Endodermal cell (in vitro differentiated cells): Measurements from ENCODE around the gene CIT. TPM values are rescaled to one million over a fixed set of nuclear protein-coding genes. Genes with fewer than 3 reads are reported as not detected.

Experiments used
- DNase-seq: peaks from one replicate; pipeline ENCODE4 v3.0.0-alpha.2; 2017
- H3K27ac ChIP-seq: 2 replicates; pipeline ENCODE4 v1.5.1; 2013; ENCODE audit warnings: mild to moderate bottlenecking, low read depth, low read length, moderate library complexity
- H3K27me3 ChIP-seq: 2 replicates; pipeline ENCODE4 v1.6.1; 2013; ENCODE audit warnings: mild to moderate bottlenecking, low read length, moderate library complexity; ENCODE audit not compliant: insufficient read depth, control insufficient read depth, poor library complexity, severe bottlenecking
- H3K36me3 ChIP-seq: 2 replicates; pipeline ENCODE4 v1.7.0; 2013; ENCODE audit warnings: mild to moderate bottlenecking, low read length, moderate library complexity; ENCODE audit not compliant: control insufficient read depth, insufficient read depth
- H3K4me1 ChIP-seq: one replicate; pipeline ENCODE4 v1.7.0; 2013; ENCODE audit warnings: low read length; ENCODE audit not compliant: control insufficient read depth, insufficient read depth
- H3K4me3 ChIP-seq: 2 replicates; pipeline ENCODE4 v1.5.1; 2013; ENCODE audit warnings: mild to moderate bottlenecking, low read length, moderate library complexity
- H3K9ac ChIP-seq: 2 replicates; pipeline ENCODE4 v1.6.1; 2013; ENCODE audit warnings: mild to moderate bottlenecking, low read length, moderate library complexity; ENCODE audit not compliant: poor library complexity, severe bottlenecking; ENCODE audit errors: extremely low read depth
- H3K9me3 ChIP-seq: 2 replicates; pipeline ENCODE4 v1.6.1; 2013; ENCODE audit warnings: mild to moderate bottlenecking, low read length, moderate library complexity; ENCODE audit not compliant: control insufficient read depth
- H3K27ac Mint-ChIP-seq: 2 replicates; pipeline ENCODE4 v1.8.0; 2020; ENCODE audit warnings: mixed read lengths
- H3K27me3 Mint-ChIP-seq: 2 replicates; pipeline ENCODE4 v1.8.0; 2021; ENCODE audit warnings: mild to moderate bottlenecking, mixed read lengths; ENCODE audit not compliant: insufficient read depth
- H3K36me3 Mint-ChIP-seq: 2 replicates; pipeline ENCODE4 v1.8.0; 2020; ENCODE audit warnings: low read depth, mixed read lengths
- H3K4me1 Mint-ChIP-seq: 2 replicates; pipeline ENCODE4 v1.8.0; 2020; ENCODE audit warnings: mixed read lengths
- H3K4me3 Mint-ChIP-seq: 2 replicates; pipeline ENCODE4 v1.8.0; 2020; ENCODE audit warnings: mild to moderate bottlenecking, moderate library complexity, mixed read lengths
- H3K9me3 Mint-ChIP-seq: 2 replicates; pipeline ENCODE4 v1.8.0; 2020; ENCODE audit warnings: mild to moderate bottlenecking, mixed read lengths
- WGBS, 2 experiments: methylation state at CpG; one replicate each; pipeline versions ENCODE4 v1.1.5 to v1.1.7; 2013; ENCODE audit warnings: missing lambda C conversion rate in 2 of 2, mixed read lengths in 1 of 2; ENCODE audit not compliant: insufficient coverage in 1 of 2, insufficient read length in 1 of 2; 5-methylcytosine and 5-hydroxymethylcytosine counted together
- long read RNA-seq, 4 experiments: library from polyadenylated mRNA in 2 of 4; library from RNA in 1 of 4; library from capped mRNA in 1 of 4; stranded (forward) in 3 of 4; unstranded in 1 of 4; transcript quantifications; one replicate each; pipeline ENCODE4 v2.0.0, GENCODE V29; 2020 to 2021; ENCODE audit warnings: inconsistent platforms in 1 of 4
- polyA plus RNA-seq, 2 experiments: library from polyadenylated mRNA; stranded (reverse); fragments of 50-300 nt; gene quantifications; one replicate each; pipeline ENCODE4 v1.2.3, GENCODE V29; 2013
- total RNA-seq, 2 donors: library from RNA; stranded (reverse); fragmentation: NEBNext Ultra II Directional in 1 of 2; extraction: Animal tissue kit (Norgen Biotek cat#: 25700) in 1 of 2; gene quantifications; 2 replicates in 1 of 2; 3 replicates in 1 of 2; pipeline ENCODE4 v1.2.1, GENCODE V29; 2021
- TF ChIP-seq, protein P1 (sequence below): fragments of 200-600 bp; sonication (generic); conservative IDR thresholded peaks from 2 replicates; pipeline ENCODE4 v1.5.0; 2021; ENCODE audit warnings: antibody characterized with exemption, mild to moderate bottlenecking

Gene CIT, protein sequence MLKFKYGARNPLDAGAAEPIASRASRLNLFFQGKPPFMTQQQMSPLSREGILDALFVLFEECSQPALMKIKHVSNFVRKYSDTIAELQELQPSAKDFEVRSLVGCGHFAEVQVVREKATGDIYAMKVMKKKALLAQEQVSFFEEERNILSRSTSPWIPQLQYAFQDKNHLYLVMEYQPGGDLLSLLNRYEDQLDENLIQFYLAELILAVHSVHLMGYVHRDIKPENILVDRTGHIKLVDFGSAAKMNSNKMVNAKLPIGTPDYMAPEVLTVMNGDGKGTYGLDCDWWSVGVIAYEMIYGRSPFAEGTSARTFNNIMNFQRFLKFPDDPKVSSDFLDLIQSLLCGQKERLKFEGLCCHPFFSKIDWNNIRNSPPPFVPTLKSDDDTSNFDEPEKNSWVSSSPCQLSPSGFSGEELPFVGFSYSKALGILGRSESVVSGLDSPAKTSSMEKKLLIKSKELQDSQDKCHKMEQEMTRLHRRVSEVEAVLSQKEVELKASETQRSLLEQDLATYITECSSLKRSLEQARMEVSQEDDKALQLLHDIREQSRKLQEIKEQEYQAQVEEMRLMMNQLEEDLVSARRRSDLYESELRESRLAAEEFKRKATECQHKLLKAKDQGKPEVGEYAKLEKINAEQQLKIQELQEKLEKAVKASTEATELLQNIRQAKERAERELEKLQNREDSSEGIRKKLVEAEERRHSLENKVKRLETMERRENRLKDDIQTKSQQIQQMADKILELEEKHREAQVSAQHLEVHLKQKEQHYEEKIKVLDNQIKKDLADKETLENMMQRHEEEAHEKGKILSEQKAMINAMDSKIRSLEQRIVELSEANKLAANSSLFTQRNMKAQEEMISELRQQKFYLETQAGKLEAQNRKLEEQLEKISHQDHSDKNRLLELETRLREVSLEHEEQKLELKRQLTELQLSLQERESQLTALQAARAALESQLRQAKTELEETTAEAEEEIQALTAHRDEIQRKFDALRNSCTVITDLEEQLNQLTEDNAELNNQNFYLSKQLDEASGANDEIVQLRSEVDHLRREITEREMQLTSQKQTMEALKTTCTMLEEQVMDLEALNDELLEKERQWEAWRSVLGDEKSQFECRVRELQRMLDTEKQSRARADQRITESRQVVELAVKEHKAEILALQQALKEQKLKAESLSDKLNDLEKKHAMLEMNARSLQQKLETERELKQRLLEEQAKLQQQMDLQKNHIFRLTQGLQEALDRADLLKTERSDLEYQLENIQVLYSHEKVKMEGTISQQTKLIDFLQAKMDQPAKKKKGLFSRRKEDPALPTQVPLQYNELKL (N-terminal part only)
- total RNA-seq: 10 to 100 TPM; 57.3 to 79.1 TPM
- 38.3 TPM for polyA plus RNA-seq (2013, experiment 1 of 2)
- polyA plus RNA-seq (2013, experiment 2 of 2): 44.6 TPM
- long read RNA-seq, experiment 1, partial matches to known transcripts: 3 of 14 reads
- long read RNA-seq, experiment 1, other reads (novel, unspliced or antisense): 10 of 14 reads
- long read RNA-seq, experiment 2, partial matches to known transcripts: 13 of 33 reads
- long read RNA-seq, experiment 2, other reads (novel, unspliced or antisense): 20 of 33 reads
- long read RNA-seq, experiment 3, partial matches to known transcripts: 13 of 24 reads
- long read RNA-seq, experiment 3, other reads (novel, unspliced or antisense): 11 of 24 reads
- long read RNA-seq, experiment 4, partial matches to known transcripts: 2 of 3 reads
- long read RNA-seq, experiment 4, other reads (novel, unspliced or antisense): 1 of 3 reads

DNA sequence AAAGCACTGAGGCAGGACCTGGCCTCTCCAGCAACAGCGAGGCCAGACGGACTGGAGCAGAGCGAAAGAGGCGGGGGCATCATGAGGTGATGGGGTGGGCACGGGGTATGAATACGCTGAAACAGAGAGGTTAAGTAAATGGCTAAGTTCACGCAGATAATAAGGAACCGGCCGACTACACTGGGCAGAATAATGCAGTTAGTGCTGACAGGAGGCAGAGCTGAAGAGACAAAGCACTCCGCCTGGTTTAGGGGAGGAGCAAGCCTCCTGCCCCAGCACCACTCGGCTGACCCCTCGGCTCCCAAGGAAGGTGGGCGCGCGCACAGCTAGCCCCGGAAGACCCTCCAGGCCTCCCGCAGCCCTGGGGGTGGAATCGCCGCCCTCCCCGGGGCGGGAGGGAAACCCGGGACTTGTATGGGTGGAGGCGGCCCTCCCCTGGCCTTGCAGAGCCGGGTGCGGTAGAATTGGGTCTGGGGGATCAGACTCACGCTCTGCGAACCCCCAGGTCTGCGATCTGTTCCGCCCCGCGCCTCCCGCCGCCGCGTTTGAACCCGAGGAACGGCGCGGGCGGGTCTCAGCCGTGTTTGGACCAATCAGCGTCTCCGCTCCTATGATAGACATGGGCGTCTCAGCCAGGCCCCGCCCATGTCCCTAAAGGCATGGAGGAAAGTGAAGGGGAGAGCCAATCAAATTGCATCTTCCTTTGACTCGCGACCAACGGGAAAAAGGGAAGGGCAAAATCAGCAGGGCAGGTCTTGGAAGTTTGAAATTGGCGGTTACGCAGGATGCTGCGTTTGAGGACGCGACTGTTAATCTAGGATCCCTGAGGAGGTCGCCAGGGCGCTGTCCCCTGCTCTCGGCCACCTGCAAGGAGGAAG, at the start of gene CIT:
CIT (minus strand) TSS at position 560 of the 878 bp plus-strand sequence. CDS start 1,152 bp downstream, outside the sequence.
- Mint-ChIP-seq H3K4me1 (peaks cover 12% of the 10 kb centered on the region), H3K4me3 (peak within 1 kb of the TSS; percentile 77), H3K36me3 (peaks cover 17% of the 10 kb centered on the region), H3K27me3 (no peaks in the 10 kb centered on the region), H3K9me3 (no peaks in the 10 kb centered on the region), H3K27ac (peak within 1 kb of the TSS; percentile 83)
- WGBS, 2 experiments: 0% methylated on average over 37 to 56 of the region's 56 CpGs
- H3K27me3 ChIP-seq: peaks cover 5% of the 10 kb centered on the region
- H3K9me3 ChIP-seq: no peaks in the 10 kb centered on the region
- peaks cover 26% of the 10 kb centered on the region for H3K36me3 ChIP-seq
- TF ChIP-seq, protein P1, sequence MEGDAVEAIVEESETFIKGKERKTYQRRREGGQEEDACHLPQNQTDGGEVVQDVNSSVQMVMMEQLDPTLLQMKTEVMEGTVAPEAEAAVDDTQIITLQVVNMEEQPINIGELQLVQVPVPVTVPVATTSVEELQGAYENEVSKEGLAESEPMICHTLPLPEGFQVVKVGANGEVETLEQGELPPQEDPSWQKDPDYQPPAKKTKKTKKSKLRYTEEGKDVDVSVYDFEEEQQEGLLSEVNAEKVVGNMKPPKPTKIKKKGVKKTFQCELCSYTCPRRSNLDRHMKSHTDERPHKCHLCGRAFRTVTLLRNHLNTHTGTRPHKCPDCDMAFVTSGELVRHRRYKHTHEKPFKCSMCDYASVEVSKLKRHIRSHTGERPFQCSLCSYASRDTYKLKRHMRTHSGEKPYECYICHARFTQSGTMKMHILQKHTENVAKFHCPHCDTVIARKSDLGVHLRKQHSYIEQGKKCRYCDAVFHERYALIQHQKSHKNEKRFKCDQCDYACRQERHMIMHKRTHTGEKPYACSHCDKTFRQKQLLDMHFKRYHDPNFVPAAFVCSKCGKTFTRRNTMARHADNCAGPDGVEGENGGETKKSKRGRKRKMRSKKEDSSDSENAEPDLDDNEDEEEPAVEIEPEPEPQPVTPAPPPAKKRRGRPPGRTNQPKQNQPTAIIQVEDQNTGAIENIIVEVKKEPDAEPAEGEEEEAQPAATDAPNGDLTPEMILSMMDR: no peak
- no peaks in the 10 kb centered on the region for H3K4me1 ChIP-seq
- peak; percentile 99 for DNase-seq
- H3K27ac ChIP-seq: no peak within 1 kb of the TSS
- peak within 1 kb of the TSS; percentile 96 for H3K4me3 ChIP-seq
- H3K9ac ChIP-seq: peak within 1 kb of the TSS; percentile 66

DNA sequence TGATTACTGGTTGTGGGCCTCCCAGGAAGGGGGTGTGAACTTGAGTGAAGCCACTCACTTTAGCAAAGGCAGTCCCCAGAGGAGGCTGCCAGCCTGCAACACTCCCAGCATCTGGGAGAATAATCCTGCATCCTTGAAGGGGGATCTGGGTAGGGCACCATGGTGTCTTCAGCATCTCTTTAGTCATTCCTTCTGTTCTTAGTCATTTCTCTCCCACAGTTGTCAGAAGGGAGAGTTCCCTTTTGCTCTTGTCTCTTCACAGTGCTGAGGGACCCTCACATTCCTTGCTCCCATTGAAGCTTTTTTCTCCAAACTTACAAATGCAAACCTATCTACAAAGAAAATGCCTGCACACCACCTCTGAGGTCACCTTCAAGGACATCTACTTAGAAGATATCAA, 48.1 kb upstream of the CIT start:
- Histone ChIP-seq H3K36me3 (no peaks in the 10 kb centered on the region), H3K27me3 (peaks cover 17% of the 10 kb centered on the region), H3K4me1 (no peaks in the 10 kb centered on the region), H3K4me3 (no peak overlapping the region), H3K9me3 (peaks cover 3% of the 10 kb centered on the region), H3K27ac (no peak overlapping the region), H3K9ac (no peak overlapping the region)
- Mint-ChIP-seq H3K4me3 (no peak overlapping the region), H3K4me1 (no peaks in the 10 kb centered on the region), H3K36me3 (no peaks in the 10 kb centered on the region), H3K27ac (no peak overlapping the region), H3K9me3 (peaks cover under 1% of the 10 kb centered on the region), H3K27me3 (peaks cover 9% of the 10 kb centered on the region)
- TF ChIP-seq, protein P1: no peak
- DNase-seq: no peak
